GM12878 (cell line): Measurements from ENCODE around the gene SLC22A7. TPM values are rescaled to one million over a fixed set of nuclear protein-coding genes. Genes with fewer than 3 reads are reported as not detected.

Source experiments
- ATAC-seq: fragments of 200-7000 bp; cut with Tn5 transposase; 3 replicates; pipeline ENCODE4 v1.9.1; 2020; ENCODE audit warnings: mild to moderate bottlenecking, moderate library complexity
- BruUV-seq: library from RNA; stranded (reverse); fragments of 400-500 nt; replicated peaks from 2 replicates; lab custom pipeline; 2021; lab: Mats Ljungman, UMichigan
- CTCF ChIA-PET: fragments of 300-600 bp; sonication (Branson Sonifier 250); formaldehyde crosslinking; extraction: SDS; loops from one replicate; lab custom pipeline; 2021; ENCODE audit warnings: inconsistent platforms; lab: Yijun Ruan, JAX
- POLR2A ChIA-PET: fragments of 350-600 bp; formaldehyde crosslinking; extraction: SDS; loops from one replicate; lab custom pipeline; 2021; ENCODE audit warnings: inconsistent platforms; lab: Charles Lee
- RAD21 ChIA-PET: fragments of 300-600 bp; sonication (Branson Sonifier 250); formaldehyde crosslinking; loops from one replicate; lab custom pipeline; 2023; ENCODE audit warnings: antibody characterized with exemption; ENCODE audit not compliant: unreplicated experiment; lab: Charles Lee
- SMC1A ChIA-PET: fragments of 300-600 bp; sonication (Branson Sonifier 250); formaldehyde crosslinking; loops from one replicate; lab custom pipeline; 2023; ENCODE audit not compliant: unreplicated experiment, uncharacterized antibody; lab: Charles Lee
- DNase-seq: peaks from one replicate; pipeline ENCODE4 v3.0.0-alpha.2; 2011; ENCODE audit warnings: low read depth, low spot score
- FAIRE-seq: peaks from 3 replicates; lab custom pipeline; 2011; peaks lifted over from hg19 to GRCh38; lab: Jason Lieb, UNC
- H2AFZ ChIP-seq: 2 replicates; pipeline ENCODE4 v1.6.0; 2011; ENCODE audit warnings: low read depth, low read length, control low read depth; ENCODE audit not compliant: control insufficient read depth
- H3K27ac ChIP-seq: 2 replicates; pipeline ENCODE4 v1.5.1; 2011; ENCODE audit warnings: control low read depth; ENCODE audit not compliant: control insufficient read depth, insufficient read depth
- H3K27me3 ChIP-seq, 2 experiments: replicated peaks in 1 of 2; 2 replicates each; pipeline versions ENCODE4 v1.6.0 to v1.6.1; 2011; ENCODE audit warnings: low read length in 1 of 2; ENCODE audit not compliant: control insufficient read depth in 2 of 2, insufficient read depth in 2 of 2
- H3K36me3 ChIP-seq, 2 experiments: 2 replicates each; pipeline ENCODE4 v1.5.1; 2011; ENCODE audit warnings: low read length in 1 of 2; ENCODE audit not compliant: control insufficient read depth in 2 of 2, insufficient read depth in 2 of 2
- H3K4me1 ChIP-seq: 2 replicates; pipeline ENCODE4 v1.6.1; 2011; ENCODE audit warnings: mild to moderate bottlenecking, low read length, moderate library complexity, mixed read lengths; ENCODE audit not compliant: control insufficient read depth, insufficient read depth
- H3K4me2 ChIP-seq: 2 replicates; pipeline ENCODE4 v1.6.0; 2011; ENCODE audit warnings: control low read depth; ENCODE audit not compliant: control insufficient read depth, insufficient read depth
- H3K4me3 ChIP-seq: fragments of 200-600 bp; sonication (generic); 2 replicates; pipeline ENCODE4 v1.5.1; 2016
- H3K79me2 ChIP-seq: 2 replicates; pipeline ENCODE4 v1.6.0; 2011; ENCODE audit warnings: low read length; ENCODE audit not compliant: control insufficient read depth, insufficient read depth
- H3K9ac ChIP-seq: 2 replicates; pipeline ENCODE4 v1.8.0; 2011; ENCODE audit warnings: low read length, control low read depth, mixed read lengths; ENCODE audit not compliant: control insufficient read depth, insufficient read depth
- H3K9me3 ChIP-seq: replicated peaks from 3 replicates; pipeline ENCODE4 v1.5.1; 2011; ENCODE audit warnings: mild to moderate bottlenecking, low read length; ENCODE audit not compliant: control insufficient read depth, insufficient read depth
- H4K20me1 ChIP-seq: 2 replicates; pipeline ENCODE4 v1.6.0; 2011; ENCODE audit not compliant: control insufficient read depth, insufficient read depth
- KDM1A ChIP-seq: fragments of 200-600 bp; sonication (generic); IDR thresholded peaks from 2 replicates; pipeline ENCODE4 v1.6.1; 2016; ENCODE audit warnings: borderline replicate concordance
- PBX3 ChIP-seq: IDR thresholded peaks from 2 replicates; pipeline ENCODE4 v1.6.1; 2011; ENCODE audit warnings: mild to moderate bottlenecking, low read depth, low read length, moderate library complexity; ENCODE audit not compliant: insufficient replicate concordance
- RCOR1 ChIP-seq: conservative IDR thresholded peaks from 2 replicates; pipeline ENCODE4 v1.6.1; 2012; ENCODE audit warnings: low read depth, low read length, improper control_type of control experiment
- SIX5 ChIP-seq: IDR thresholded peaks from 2 replicates; pipeline ENCODE4 v1.6.1; 2011; ENCODE audit warnings: mild to moderate bottlenecking, low read depth, low read length, moderate library complexity; ENCODE audit not compliant: severe bottlenecking
- SMC3 ChIP-seq: IDR thresholded peaks from 2 replicates; pipeline ENCODE4 v1.6.1; 2011; ENCODE audit warnings: low read length, improper control_type of control experiment, borderline replicate concordance
- SRF ChIP-seq, 2 experiments: IDR thresholded peaks; 2 replicates each; pipeline ENCODE4 v1.6.1; 2011; ENCODE audit warnings: low read depth in 2 of 2, low read length in 2 of 2, mild to moderate bottlenecking in 1 of 2, moderate library complexity in 1 of 2
- YY1 ChIP-seq: IDR thresholded peaks from 2 replicates; pipeline ENCODE4 v1.6.1; 2011; ENCODE audit warnings: low read depth, mild to moderate bottlenecking, low read length
- WGBS: methylation state at CpG from one replicate; pipeline ENCODE4 v1.1.6; 2016; ENCODE audit warnings: low lambda C conversion rate; ENCODE audit not compliant: insufficient replicate concordance, insufficient coverage; ENCODE audit errors: missing lambda C conversion rate; 5-methylcytosine and 5-hydroxymethylcytosine counted together
- in situ Hi-C: fragments of 300-500 bp; cut with MboI; formaldehyde crosslinking; loops from 9 replicates; pipeline ENCODE4 v1.14.3; 2018; ENCODE audit warnings: mixed read lengths
- intact Hi-C: fragments of 100-400 bp; cut with micrococcal nuclease; formaldehyde crosslinking; loops from one replicate; pipeline ENCODE4 v1.14.2; 2022; ENCODE audit not compliant: unreplicated experiment
- polyA plus RNA-seq, 11 experiments: library from polyadenylated mRNA; depleted of rRNA in 4 of 11; unstranded in 6 of 11; stranded (reverse) in 5 of 11; fragments of >200 nt; fragmentation: Nextera tagmentation in 4 of 11; fragmentation: Illumina TruSeq in 1 of 11; extraction: Ambion mirVana in 4 of 11; extraction: Trizol in 1 of 11; gene quantifications; 1 replicate in 1 of 11; 2 replicates in 10 of 11; pipeline versions ENCODE4 v1.2.1 to v1.2.3, GENCODE V29; 2011 to 2016; ENCODE audit warnings: inconsistent platforms in 2 of 11, missing spikeins in 2 of 11, low read depth in 1 of 11
- total RNA-seq, 4 experiments: library from RNA; depleted of rRNA in 3 of 4; stranded (reverse); fragments of >200 nt in 3 of 4; fragmentation: Illumina TruSeq in 1 of 4; extraction: Trizol in 1 of 4; gene quantifications; 2 replicates each; pipeline versions ENCODE4 v1.2.1 to v1.2.3, GENCODE V29; 2013 to 2021
- TF ChIP-seq, protein P1 (sequence below): IDR thresholded peaks from 2 replicates; pipeline ENCODE4 v1.6.1; 2012; ENCODE audit warnings: low read depth, low read length, improper control_type of control experiment

SLC22A7 gene
- total and polyA plus RNA-seq, 10 of the 15 experiments (the other 5 are each of a cell fraction or from before 2014, with no cell fraction given): 0.08 to 0.31 TPM; not detected in 8

GRCh38 chr6:43290339-43290904 is 7.6 kb upstream of the SLC22A7 start:
- Histone ChIP-seq H3K27me3 (peaks cover 0 to 2% of the 10 kb centered on the region in 2 experiments; a peak in 3 of 4 replicates), H3K79me2 (no peaks in the 10 kb centered on the region), H3K9ac (no peak overlapping the region), H3K27ac (no peak overlapping the region), H3K36me3 (no peaks in the 10 kb centered on the region), H3K4me2 (no peak overlapping the region), H2AFZ (no peak overlapping the region), H3K9me3 (no peaks in the 10 kb centered on the region; the same call in 2 of the 3 replicates), H4K20me1 (no peaks in the 10 kb centered on the region), H3K4me1 (no peaks in the 10 kb centered on the region), H3K4me3 (no peak overlapping the region)
- intact Hi-C loops (no loop called here), in situ Hi-C loops (no loop called here)
- POLR2A ChIA-PET: no interaction called here
- no peak for ATAC-seq
- FAIRE-seq: no peak
- DNase-seq: no peak
- CTCF ChIA-PET: no interaction called here
- no TSS peak for BruUV-seq
- RAD21 ChIA-PET: no interaction called here
- TF ChIP-seq PBX3 (no peak), RCOR1 (no peak), YY1 (no peak), SRF (IDR thresholded peaks at IDR 0.05; ENCODE audit: low read depth in 2 of 2, low read length in 2 of 2) (no peak), SIX5 (no peak), KDM1A (no peak), SMC3 (no peak)
- TF ChIP-seq, protein P1, sequence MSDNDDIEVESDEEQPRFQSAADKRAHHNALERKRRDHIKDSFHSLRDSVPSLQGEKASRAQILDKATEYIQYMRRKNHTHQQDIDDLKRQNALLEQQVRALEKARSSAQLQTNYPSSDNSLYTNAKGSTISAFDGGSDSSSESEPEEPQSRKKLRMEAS: no peak
- SMC1A ChIA-PET: no interaction called here
- 60% methylated on average over 3 of the region's 3 CpGs for WGBS
